ENCODE data around the gene MUC20.
"Not testable (repeated sequence)": the region's sequence is repeated elsewhere in the genome, so short reads cannot be mapped to it uniquely, and the experiment has no call there.

DNA sequence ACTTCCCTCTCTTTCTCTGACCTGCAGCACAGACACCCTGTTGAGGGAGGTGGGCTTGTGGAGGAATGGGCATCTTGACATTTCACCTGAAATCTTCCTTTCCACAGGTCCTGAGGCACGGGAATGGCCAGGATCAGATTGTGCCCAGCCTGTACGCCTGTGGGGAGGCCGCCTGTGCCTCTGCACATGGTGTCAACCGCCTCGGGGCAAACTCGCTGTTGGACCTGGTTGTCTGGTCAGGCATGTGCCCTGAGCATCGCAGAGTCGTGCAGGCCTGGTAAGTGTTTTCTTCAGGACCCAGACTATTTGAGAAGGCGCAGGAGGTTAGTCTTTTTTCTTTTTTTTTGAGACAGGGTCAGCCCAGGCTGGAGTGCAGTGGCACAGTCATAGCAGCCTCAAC lies 47.1 kb upstream of the MUC20 start:
- TF ChIP-seq, protein P1, sequence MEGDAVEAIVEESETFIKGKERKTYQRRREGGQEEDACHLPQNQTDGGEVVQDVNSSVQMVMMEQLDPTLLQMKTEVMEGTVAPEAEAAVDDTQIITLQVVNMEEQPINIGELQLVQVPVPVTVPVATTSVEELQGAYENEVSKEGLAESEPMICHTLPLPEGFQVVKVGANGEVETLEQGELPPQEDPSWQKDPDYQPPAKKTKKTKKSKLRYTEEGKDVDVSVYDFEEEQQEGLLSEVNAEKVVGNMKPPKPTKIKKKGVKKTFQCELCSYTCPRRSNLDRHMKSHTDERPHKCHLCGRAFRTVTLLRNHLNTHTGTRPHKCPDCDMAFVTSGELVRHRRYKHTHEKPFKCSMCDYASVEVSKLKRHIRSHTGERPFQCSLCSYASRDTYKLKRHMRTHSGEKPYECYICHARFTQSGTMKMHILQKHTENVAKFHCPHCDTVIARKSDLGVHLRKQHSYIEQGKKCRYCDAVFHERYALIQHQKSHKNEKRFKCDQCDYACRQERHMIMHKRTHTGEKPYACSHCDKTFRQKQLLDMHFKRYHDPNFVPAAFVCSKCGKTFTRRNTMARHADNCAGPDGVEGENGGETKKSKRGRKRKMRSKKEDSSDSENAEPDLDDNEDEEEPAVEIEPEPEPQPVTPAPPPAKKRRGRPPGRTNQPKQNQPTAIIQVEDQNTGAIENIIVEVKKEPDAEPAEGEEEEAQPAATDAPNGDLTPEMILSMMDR (IDR thresholded peaks at IDR 0.05; ENCODE audit: poor library complexity, severe bottlenecking) = not testable (repeated sequence)
- TF ChIP-seq EZH2 (IDR thresholded peaks at IDR 0.05; ENCODE audit: borderline replicate concordance, insufficient read depth, low read length, poor library complexity, severe bottlenecking); POLR2AphosphoS5 (IDR thresholded peaks at IDR 0.05); RAD21 (conservative IDR thresholded peaks at IDR 0.05): not testable (repeated sequence)
- TF ChIP-seq, protein P2, sequence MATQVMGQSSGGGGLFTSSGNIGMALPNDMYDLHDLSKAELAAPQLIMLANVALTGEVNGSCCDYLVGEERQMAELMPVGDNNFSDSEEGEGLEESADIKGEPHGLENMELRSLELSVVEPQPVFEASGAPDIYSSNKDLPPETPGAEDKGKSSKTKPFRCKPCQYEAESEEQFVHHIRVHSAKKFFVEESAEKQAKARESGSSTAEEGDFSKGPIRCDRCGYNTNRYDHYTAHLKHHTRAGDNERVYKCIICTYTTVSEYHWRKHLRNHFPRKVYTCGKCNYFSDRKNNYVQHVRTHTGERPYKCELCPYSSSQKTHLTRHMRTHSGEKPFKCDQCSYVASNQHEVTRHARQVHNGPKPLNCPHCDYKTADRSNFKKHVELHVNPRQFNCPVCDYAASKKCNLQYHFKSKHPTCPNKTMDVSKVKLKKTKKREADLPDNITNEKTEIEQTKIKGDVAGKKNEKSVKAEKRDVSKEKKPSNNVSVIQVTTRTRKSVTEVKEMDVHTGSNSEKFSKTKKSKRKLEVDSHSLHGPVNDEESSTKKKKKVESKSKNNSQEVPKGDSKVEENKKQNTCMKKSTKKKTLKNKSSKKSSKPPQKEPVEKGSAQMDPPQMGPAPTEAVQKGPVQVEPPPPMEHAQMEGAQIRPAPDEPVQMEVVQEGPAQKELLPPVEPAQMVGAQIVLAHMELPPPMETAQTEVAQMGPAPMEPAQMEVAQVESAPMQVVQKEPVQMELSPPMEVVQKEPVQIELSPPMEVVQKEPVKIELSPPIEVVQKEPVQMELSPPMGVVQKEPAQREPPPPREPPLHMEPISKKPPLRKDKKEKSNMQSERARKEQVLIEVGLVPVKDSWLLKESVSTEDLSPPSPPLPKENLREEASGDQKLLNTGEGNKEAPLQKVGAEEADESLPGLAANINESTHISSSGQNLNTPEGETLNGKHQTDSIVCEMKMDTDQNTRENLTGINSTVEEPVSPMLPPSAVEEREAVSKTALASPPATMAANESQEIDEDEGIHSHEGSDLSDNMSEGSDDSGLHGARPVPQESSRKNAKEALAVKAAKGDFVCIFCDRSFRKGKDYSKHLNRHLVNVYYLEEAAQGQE (IDR thresholded peaks at IDR 0.05; ENCODE audit: borderline replicate concordance) = not testable (repeated sequence)
